Right lobe of liver (tissue), 6 donors: Measurements from ENCODE around the gene ADAM10. TPM values are rescaled to one million over a fixed set of nuclear protein-coding genes. Genes with fewer than 3 reads are reported as not detected.
A peak's percentile ranks its signal among the peaks of the same experiment; 100 is the strongest.
"Not testable (repeated sequence)": the region's sequence is repeated elsewhere in the genome, so short reads cannot be mapped to it uniquely, and the experiment has no call there.

Experiments used
- ATAC-seq, 4 donors: fragments of 200-7000 bp; cut with Tn5 transposase; one replicate each; pipeline ENCODE4 v1.9.1; 2020; ENCODE audit warnings: mild to moderate bottlenecking in 4 of 4, moderate library complexity in 4 of 4
- DNase-seq, 3 donors: peaks; one replicate each; pipeline ENCODE4 v3.0.0-alpha.2; 2020
- H3K27ac ChIP-seq, 3 donors: fragments of 200-600 bp; one replicate each; pipeline ENCODE4 v1.8.0; 2022
- H3K27me3 ChIP-seq, 2 donors: fragments of 200-600 bp; one replicate each; pipeline ENCODE4 v1.8.0; 2022
- H3K36me3 ChIP-seq, 4 donors: fragments of 200-600 bp; sonication (generic) in 1 of 4; one replicate each; pipeline versions ENCODE4 v1.5.1 to v1.8.0; 2017 to 2022; ENCODE audit warnings: control low read depth in 1 of 4
- H3K4me1 ChIP-seq, 4 donors: fragments of 200-600 bp; sonication (generic) in 1 of 4; one replicate each; pipeline versions ENCODE4 v1.5.1 to v1.8.0; 2017 to 2022; ENCODE audit warnings: control low read depth in 1 of 4
- H3K4me3 ChIP-seq, 3 donors: fragments of 200-600 bp; one replicate each; pipeline ENCODE4 v1.8.0; 2022
- H3K9me3 ChIP-seq, 4 donors: fragments of 200-600 bp; sonication (generic) in 1 of 4; one replicate each; pipeline versions ENCODE4 v1.5.1 to v1.8.0; 2017 to 2022; ENCODE audit warnings: control low read depth in 1 of 4
- CTCF ChIP-seq, 4 donors: fragments of 200-600 bp in 3 of 4; fragments of 450-650 bp in 1 of 4; IDR thresholded peaks; one replicate each; pipeline versions ENCODE4 v1.5.1 to v1.8.0; 2016 to 2022; ENCODE audit warnings: antibody characterized with exemption in 4 of 4, mild to moderate bottlenecking in 2 of 4
- POLR2A ChIP-seq: fragments of 450-650 bp; IDR thresholded peaks from one replicate; pipeline ENCODE4 v1.6.1; 2017; ENCODE audit warnings: antibody characterized with exemption, mild to moderate bottlenecking
- WGBS: methylation state at CpG from one replicate; pipeline ENCODE4 v1.1.6; 2018; ENCODE audit warnings: low coverage, low lambda C conversion rate; ENCODE audit not compliant: insufficient coverage; ENCODE audit errors: missing lambda C conversion rate; 5-methylcytosine and 5-hydroxymethylcytosine counted together
- intact Hi-C, 2 donors: fragments of 100-400 bp; cut with DNase I; formaldehyde crosslinking; loops; one replicate each; pipeline versions ENCODE4 v1.11.2 to v1.14.1; 2022
- total RNA-seq, 6 experiments: library from RNA; depleted of rRNA in 2 of 6; stranded (reverse); fragments of >200 nt in 2 of 6; fragmentation: NEBNext Ultra II Directional in 3 of 6; extraction: Animal tissue kit (Norgen Biotek cat#: 25700) in 3 of 6; gene quantifications; one replicate each; pipeline versions ENCODE4 v1.1.0 to v1.2.4, GENCODE V29; 2016 to 2023
- donor health status: DM: no; HTN: yes; CAD: no.
- donor health status: DM: no; HTN: no; CAD: no.
- donor health status: DM: no; HTN: no; CAD: no.
- donor health status: DM: no; HTN: yes; CAD: no.
- donor health status: DM: no; HTN: yes; CAD: no.

The ADAM10 gene
- total RNA-seq, 6 experiments from 2014 or later, result 24.1 to 78.1 (median 43.3) TPM

GRCh38 chr15:58604455-58604923 lies 145.0 kb downstream of the ADAM10 start:
- Histone ChIP-seq H3K27me3 (no peaks in the 10 kb centered on the region), H3K4me3 (no peak overlapping the region), H3K4me1 (peaks cover 0 to 6% (median 2%) of the 10 kb centered on the region in 4 donors), H3K27ac (no peak overlapping the region), H3K36me3 (peaks cover 0 to 3% (median 0%) of the 10 kb centered on the region in 4 donors), H3K9me3 (no peaks in the 10 kb centered on the region)
- peak; percentile 43 to 80 (median 57) for ATAC-seq
- TF ChIP-seq POLR2A (no peak), CTCF (IDR thresholded peaks at IDR 0.05) (no peak)
- DNase-seq, result no peak
- intact Hi-C loops, result no loop called here
- WGBS, result 48% methylated on average over 4 of the region's 4 CpGs

- H3K27ac ChIP-seq, H3K9me3 ChIP-seq, DNase-seq, H3K27me3 ChIP-seq, H3K4me3 ChIP-seq, ATAC-seq, H3K36me3 ChIP-seq, intact Hi-C loops, H3K4me1 ChIP-seq: not testable (repeated sequence)
- WGBS, result 92% methylated on average over 4 of the region's 8 CpGs
These were observed 145.6 kb downstream of the ADAM10 start for GRCh38 chr15:58603927-58604326.

GRCh38 chr15:58602823-58603222 lies 146.7 kb downstream of the ADAM10 start:
- DNase-seq, result no peak
- peaks cover 0 to 6% (median 2%) of the 10 kb centered on the region in 4 donors for H3K4me1 ChIP-seq
- H3K27ac ChIP-seq, result no peak overlapping the region
- intact Hi-C loops, result no loop called here
- no peaks in the 10 kb centered on the region for H3K27me3 ChIP-seq
- WGBS, result 83% methylated on average over 2 of the region's 2 CpGs
- H3K9me3 ChIP-seq, result no peaks in the 10 kb centered on the region
- no peak overlapping the region for H3K4me3 ChIP-seq
- no peak for ATAC-seq
- H3K36me3 ChIP-seq, result peaks cover 0 to 3% (median 0%) of the 10 kb centered on the region in 4 donors
- TF ChIP-seq CTCF (IDR thresholded peaks at IDR 0.05) (no peak), POLR2A (no peak)

- no peaks in the 10 kb centered on the region for H3K27me3 ChIP-seq
- no peak overlapping the region for H3K27ac ChIP-seq
- no peak overlapping the region for H3K4me3 ChIP-seq
- ATAC-seq, result no peak
- H3K36me3 ChIP-seq, result peaks cover 0 to 7% (median 0%) of the 10 kb centered on the region in 4 donors
- TF ChIP-seq CTCF (IDR thresholded peaks at IDR 0.05) (no peak), POLR2A (no peak)
- intact Hi-C loops, result no loop called here
- peaks cover 0 to 12% (median 3%) of the 10 kb centered on the region in 4 donors for H3K4me1 ChIP-seq
- H3K9me3 ChIP-seq, result no peaks in the 10 kb centered on the region
- DNase-seq, result no peak
- WGBS, result 92% methylated on average over 3 of the region's 4 CpGs
These were observed 150.7 kb downstream of the ADAM10 start for GRCh38 chr15:58598829-58599210.

- Histone ChIP-seq H3K27ac (no peak overlapping the region), H3K4me1 (peaks cover 0 to 12% (median 3%) of the 10 kb centered on the region in 4 donors), H3K27me3 (no peaks in the 10 kb centered on the region), H3K36me3 (peaks cover 0 to 7% (median 0%) of the 10 kb centered on the region in 4 donors), H3K9me3 (no peaks in the 10 kb centered on the region), H3K4me3 (no peak overlapping the region)
- WGBS, result 85% methylated on average over 4 of the region's 4 CpGs
- DNase-seq (no peak), ATAC-seq (peak in 2 of 4 donors; percentile 22 to 29)
- intact Hi-C loops, result no loop called here
- TF ChIP-seq POLR2A (no peak), CTCF (IDR thresholded peaks at IDR 0.05) (no peak)
These were observed 151.3 kb downstream of the ADAM10 start for GRCh38 chr15:58597943-58598828.
